Stimulated activated CD8-positive, alpha-beta memory T cell treated with anti-CD3 and anti-CD28 coated beads, Interleukin-4, amount 100 ng/mL, for 24 hours (primary cell): Measurements from ENCODE around the gene PHLPP2.

Experiments used
- DNase-seq: peaks from one replicate; pipeline ENCODE4 v3.0.0-alpha.2; 2020; ENCODE audit warnings: low read depth

Gene PHLPP2, protein sequence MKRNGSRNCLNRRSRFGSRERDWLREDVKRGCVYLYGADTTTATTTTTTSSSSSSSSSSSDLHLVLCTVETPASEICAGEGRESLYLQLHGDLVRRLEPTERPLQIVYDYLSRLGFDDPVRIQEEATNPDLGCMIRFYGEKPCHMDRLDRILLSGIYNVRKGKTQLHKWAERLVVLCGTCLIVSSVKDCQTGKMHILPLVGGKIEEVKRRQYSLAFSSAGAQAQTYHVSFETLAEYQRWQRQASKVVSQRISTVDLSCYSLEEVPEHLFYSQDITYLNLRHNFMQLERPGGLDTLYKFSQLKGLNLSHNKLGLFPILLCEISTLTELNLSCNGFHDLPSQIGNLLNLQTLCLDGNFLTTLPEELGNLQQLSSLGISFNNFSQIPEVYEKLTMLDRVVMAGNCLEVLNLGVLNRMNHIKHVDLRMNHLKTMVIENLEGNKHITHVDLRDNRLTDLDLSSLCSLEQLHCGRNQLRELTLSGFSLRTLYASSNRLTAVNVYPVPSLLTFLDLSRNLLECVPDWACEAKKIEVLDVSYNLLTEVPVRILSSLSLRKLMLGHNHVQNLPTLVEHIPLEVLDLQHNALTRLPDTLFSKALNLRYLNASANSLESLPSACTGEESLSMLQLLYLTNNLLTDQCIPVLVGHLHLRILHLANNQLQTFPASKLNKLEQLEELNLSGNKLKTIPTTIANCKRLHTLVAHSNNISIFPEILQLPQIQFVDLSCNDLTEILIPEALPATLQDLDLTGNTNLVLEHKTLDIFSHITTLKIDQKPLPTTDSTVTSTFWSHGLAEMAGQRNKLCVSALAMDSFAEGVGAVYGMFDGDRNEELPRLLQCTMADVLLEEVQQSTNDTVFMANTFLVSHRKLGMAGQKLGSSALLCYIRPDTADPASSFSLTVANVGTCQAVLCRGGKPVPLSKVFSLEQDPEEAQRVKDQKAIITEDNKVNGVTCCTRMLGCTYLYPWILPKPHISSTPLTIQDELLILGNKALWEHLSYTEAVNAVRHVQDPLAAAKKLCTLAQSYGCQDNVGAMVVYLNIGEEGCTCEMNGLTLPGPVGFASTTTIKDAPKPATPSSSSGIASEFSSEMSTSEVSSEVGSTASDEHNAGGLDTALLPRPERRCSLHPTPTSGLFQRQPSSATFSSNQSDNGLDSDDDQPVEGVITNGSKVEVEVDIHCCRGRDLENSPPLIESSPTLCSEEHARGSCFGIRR (N-terminal part only)

DNA sequence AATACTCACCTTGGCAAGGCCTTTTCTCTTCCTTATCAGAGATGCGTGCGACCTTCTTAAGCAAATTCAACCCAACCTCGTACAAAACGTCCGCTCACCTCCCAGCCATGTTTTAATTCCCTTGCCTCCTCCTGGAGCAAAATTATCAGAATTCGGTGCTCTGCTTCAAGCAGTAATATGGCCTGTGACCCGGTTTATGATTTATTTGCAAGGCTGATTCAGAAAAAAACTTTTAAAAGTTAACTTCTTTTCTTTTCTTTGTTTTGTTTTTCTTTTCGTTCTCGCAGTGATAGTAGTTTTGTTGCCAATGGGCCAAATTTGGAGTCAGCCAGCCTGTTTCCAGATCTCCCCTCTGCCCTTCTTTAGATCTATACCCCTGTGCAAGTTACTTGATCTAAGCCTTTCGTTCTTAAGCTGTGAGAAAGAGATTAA, at the start of gene PHLPP2:
Gene PHLPP2, minus strand, starts transcription at position 382 of the 432 bp plus-strand sequence. CDS start 9,906 bp downstream, outside the sequence.
- no peak for DNase-seq

DNA sequence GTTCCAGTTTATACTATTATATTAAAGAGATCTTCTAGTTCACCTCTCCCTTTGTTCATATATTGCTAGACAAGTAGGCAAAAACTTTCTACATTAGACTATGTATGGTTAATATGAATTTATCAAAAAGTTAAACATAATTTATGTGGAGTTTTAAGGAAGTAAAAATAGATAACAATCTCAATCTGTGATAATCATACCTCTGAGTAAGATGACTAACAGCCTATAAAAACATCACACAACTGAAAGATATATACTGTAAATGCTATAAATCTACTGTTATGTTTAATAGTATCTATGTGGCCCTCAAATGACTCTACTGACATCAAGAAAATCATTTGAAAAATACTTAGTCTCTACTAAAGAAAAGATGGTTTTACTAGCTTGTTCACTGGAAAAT, 47.1 kb upstream of the PHLPP2 start:
- no peak for DNase-seq

DNA sequence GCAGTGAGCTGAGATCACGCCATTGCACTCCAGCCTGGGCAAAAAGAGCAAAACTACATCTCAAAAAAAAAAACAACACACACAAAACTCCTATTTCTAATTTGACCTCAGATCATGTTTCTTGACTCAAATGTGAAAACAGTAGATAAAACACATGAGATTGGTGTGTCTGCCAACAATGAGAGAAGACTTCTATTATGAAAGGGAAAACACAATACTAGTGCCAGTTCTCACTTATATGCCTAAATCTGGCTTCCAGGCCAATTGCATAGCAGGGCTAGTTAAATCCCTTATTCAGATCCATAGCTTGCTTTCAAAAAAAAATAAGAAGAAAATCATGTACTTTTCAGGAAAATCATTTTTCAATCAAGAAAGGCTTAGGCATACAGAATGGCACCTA, 44.7 kb upstream of the PHLPP2 start:
- no peak for DNase-seq

DNA sequence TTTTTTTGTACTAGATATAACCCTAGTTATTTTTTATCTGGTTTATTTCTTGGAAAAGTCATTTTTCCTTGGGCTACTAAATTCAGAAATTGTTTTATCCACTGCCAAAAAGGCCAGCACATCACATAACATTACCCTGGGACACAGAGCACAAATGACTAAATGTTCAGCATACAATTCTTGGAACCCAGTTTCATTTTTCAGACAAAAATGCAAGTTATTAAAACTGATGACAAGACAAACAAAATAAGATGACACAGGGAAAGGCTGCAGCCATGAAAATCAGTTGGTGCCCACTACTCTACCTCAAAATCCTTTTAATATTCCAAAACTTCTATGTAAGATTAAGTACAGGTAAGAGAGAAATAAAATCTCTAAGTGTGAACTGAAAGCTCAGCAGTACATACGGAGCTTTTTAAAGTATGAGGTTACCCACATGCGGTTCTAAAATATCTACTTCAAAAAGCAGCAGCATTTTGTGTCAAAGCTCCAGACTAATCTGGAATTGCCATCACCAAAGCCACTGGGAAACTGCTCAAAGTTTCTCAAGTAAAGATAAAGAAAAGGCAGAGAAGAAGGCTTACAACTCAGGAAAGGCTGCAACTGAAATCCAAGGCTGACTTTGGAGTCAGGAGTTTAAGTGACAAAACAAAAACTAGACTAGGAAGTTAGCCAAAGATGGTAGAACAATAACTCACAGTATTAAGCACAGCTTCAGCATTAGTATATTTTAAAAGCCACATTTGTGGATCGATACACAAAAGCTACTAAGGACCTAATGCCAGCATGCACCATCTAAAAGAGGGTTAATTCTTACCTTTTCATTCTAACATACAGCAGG, 42.8 kb upstream of the PHLPP2 start:
- DNase-seq, result no peak

DNA sequence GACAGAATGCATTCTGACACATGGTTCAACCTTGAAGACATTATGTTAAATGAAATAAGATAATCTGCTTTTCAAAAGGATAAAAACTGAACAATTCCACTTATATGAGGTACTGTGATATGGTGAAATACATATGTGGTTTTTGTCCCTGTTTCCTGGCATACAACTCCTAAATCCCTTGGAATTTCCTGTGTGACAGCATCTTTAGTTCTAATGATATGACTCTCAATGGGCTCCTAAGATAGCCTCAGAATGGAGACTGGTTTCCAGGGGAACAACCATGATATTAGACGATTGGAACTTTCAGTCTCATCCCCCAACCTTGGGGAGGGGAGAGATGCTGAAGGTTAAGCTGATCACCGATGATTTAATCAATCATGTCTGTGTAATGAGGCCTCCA, 37.7 kb upstream of the PHLPP2 start:
- no peak for DNase-seq

DNA sequence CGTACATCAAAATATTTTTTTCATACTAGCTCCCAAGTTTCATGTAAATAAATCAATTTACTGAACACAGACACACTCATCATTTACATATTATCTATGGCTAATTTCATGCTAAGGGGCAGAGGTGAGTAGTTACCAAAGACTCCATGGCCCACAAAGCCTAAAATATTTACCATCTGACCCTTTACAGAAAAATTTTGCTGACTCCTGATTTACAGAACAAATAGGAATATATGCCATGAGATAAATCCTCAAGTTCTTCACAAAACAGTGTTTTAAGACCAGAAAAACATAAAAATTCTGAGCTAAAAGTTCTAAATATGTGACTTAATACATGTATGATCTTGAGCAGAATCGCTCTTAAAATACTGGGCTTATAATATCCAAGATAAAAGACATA, 36.6 kb upstream of the PHLPP2 start:
- no peak for DNase-seq

DNA sequence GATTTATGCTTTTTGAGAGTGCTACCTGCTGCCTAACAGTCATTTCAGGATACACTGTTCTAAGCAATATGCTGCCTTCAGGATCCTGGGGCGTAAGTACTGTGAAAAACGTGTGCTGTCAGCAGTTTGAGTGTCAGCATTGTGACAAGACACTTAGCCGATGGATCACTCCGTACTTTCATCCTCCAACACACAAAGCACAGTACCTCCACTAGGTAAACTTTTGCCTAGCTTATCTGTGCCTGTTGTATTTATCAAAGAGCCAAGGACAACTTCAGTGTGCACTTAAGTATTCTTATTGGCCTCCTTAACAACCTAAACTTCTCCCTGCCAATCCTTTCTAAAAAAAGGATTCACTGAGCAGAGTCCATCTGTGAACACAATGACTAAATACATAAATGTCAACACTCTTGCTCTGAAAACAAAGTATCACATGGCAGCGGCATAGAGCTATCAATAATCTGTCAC, 33.8 kb upstream of the PHLPP2 start:
- no peak for DNase-seq

DNA sequence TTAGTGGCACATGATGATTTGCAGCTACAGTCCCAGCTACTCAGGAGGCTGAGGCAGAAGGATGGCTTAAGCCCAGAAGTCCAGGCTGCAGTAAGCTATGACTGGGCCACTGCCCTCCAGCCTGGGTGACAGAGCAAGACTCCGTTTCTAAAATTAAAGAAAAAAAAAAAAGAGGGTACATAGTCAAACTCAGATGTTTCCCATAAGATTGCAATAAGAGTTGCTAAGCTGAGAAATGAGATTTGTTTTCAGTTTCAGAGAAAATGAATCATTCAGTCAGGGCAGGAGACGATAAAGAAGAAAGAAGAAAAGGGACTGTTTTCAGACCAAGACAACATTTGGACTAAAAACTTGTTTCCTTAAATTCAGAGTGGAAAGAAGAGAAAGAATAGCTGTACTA, 30.2 kb upstream of the PHLPP2 start:
- no peak for DNase-seq

DNA sequence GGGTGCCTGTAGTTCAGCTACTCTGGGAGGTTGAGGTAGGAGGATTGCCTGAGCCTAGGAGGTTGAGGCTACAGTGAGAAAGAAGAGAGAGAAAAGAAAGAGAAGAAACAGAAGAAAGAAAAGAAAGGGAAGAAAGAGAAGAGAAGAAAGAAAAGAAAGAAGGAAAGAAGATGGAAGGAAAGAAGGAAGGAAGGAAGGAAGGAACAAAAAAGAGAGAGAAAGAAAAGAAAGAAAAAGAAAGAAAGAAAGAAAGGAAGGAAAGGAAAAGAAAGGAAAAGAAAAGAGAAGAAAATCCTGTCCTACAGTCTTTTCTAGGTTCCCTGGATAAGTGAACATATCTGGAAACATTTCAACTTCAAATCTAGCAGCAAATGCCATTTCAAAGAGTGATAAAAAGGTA, 29.6 kb upstream of the PHLPP2 start:
- DNase-seq, result no peak

DNA sequence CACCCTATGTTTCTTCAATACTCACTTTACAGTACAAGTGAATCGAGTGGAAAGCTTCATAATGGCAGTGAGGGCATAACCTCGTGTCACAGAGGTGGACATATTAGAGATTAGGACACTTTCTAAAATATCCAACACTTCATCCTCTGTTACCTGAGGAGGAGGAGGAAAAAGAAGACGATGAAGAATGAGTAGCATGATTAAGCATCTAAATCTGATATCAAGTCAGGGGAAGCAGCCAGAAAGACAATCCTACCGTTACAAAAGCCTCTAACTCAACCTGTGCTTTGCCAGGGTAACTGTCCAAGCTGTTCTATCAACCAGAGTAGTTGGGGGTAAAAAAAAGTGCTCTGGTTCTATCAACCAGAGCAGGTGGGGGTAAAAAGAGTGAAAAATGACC, 23.7 kb upstream of the PHLPP2 start:
- no peak for DNase-seq

DNA sequence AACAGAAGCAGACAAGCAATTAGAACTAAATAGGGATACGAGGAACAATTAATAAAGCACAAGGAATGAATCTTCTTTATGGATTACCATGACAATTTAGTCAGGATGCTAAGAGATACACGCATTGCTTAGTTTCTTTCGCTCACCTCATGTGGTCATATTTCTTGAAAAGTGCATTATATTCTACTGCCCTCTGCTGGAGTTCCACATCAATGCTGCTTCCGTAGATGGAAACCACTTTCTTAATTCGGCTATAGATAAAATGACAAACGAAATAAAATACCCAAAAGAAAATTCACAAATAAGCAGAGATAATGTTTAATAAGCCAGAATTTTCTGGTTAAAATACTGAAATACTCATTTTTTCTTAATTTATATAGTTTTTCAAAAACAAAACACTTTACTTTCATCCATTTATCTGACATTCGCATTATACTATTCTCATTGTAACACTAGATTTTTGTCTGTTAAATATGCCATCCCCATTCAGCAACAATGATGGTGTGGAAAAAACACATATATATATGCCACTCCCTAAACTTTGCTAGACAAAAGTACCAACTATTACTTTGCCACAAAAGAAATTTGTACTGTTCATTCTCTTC, 22.0 kb upstream of the PHLPP2 start:
- no peak for DNase-seq

DNA sequence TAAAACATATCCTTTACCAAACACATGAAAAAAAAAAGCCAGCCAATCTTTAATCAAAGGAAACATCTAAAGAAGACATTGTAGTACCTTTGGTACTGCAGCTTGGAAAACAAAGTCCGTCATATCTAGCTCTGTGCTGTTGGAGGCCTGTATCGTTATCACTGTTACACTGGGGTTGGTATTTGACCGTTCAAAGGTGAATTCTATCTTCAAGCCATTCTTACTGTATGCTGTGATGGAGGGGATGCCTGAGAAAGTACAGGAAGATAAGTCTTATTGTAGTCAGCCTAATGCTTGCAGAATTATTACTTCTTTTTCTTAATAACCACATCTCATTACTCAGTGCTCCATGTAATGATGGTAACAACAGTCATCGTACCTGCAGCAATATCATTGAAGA, 14.4 kb upstream of the PHLPP2 start:
- DNase-seq, result no peak

DNA sequence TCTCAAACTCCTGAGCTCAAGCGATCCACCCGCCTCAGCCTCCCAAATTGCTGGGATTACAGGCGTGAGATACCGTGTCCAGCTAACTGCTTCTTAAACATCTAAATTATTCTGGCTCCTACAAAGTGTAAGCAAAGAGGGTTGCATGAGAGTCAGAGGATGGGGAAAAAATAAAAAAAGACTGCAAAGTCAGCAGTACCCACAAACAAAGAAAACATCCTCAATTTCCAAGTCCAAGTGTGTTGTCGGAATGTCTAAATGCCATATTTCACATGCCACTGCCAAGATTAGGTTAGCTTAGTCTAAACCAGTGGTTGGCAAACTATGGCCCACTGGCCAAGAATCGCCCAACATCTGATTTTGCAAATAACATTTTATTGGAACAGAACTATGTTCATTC, 13.0 kb upstream of the PHLPP2 start:
- no peak for DNase-seq

DNA sequence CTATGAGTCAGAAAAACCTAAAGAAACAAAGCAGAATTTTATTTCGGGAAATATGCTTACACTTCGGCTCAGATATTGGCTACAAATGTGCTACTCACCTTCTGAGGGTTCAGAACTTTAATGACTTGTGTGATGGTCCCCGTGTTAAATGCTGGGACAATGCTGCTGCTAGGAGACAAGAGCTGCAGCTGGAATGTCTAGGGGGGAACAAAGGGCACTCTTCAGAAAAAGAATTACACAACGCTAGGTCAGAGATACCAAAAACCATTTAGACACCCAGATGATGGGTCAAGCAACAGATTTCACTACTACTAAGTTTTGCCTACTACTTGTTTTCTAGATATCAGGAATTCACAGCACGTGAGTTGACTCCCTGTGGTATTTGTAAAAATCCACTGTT, 10.0 kb upstream of the PHLPP2 start:
- no peak for DNase-seq

DNA sequence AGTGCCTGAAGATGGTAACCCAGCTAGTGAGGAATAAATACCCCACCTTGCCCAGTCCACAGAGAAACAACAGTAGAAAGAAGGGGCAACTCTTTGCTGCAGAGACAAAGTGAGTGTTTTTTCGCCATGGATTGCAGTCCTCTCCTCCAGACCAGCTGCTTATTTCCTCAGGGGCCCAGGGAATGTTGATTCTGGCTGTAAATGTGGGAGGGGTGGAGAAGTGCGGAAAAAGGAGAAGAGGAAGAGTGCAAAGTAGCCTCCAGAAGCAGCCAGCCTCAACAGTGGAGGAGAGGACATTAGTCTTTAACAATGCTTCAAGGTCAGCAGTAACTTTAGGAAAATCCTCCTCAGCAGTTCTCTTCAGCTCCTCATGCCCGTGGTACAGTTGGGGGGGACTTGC, 8.1 kb upstream of the PHLPP2 start:
- no peak for DNase-seq

DNA sequence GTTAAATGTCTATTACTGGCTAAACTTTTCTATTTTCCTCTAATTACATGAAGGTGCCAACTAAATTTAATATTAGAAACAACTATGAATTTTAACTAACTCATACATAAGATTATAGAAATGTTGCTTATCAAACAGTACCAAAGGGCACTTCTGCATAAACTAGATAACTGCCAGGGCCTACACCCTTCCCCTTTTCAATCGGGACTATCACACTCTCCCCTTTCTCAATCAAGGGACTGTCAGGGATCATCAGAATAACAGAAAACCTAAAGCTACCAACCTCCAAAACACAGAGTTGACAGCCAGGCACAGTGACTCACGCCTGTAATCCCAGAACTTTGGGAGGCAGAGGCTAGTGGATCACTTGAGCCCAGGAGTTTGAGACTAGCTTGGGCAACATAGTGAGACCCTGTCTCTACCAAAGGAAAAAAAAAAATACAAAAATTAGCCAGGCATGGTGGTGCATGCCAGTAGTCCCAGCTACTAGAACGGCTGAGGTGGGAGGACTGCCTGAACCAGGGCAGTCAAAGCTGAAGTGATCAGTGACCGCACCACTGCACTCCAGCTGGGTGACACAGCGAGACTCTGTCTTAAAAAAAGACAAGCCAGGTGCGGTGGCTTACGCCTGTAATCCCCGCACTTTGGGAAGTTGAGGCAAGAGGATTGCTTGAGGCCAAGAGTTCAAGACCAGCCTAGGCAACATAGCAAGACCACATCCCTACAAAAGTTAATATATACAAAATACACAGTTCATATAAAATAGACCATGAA, 3.2 kb upstream of the PHLPP2 start:
- DNase-seq, result no peak

DNA sequence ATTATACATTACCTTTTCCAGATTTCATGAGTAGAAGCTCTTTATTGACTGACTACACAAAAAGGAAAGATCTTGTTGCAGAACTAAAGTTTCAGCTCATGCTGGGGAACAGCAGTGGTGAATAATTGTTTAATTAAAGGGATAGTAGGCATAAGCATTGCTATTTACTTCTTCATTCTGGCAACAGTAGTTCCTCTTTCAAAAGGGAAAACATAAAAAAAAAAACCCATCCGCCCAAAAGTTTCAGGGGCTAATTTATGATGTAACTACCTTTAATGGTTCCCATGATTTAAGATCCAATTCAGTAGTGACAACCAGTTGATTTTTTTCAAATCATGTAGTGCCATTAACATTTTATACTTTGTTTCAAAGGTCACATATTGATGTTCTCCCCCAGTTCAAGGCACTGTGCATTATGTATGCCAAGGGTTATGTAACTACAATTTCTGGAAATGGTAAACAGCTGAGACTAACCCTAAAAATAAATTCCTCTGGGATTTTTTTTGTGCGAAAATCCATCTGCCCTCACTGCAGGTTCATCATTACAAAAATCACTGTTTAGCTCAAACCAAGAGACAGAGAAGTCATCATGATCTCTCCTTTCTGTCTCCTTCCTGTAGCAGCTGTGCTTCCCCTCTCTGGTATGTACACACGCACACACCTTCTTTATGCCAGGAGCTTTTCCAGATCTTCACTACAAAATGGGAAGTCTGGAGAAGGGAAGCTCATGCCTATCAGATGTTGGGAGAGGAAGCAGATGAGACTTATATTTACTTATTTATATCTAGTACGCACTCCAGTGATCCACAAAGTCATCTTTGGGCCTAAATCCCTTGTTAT, 2.2 kb upstream of the PHLPP2 start:
- DNase-seq, result no peak

DNA sequence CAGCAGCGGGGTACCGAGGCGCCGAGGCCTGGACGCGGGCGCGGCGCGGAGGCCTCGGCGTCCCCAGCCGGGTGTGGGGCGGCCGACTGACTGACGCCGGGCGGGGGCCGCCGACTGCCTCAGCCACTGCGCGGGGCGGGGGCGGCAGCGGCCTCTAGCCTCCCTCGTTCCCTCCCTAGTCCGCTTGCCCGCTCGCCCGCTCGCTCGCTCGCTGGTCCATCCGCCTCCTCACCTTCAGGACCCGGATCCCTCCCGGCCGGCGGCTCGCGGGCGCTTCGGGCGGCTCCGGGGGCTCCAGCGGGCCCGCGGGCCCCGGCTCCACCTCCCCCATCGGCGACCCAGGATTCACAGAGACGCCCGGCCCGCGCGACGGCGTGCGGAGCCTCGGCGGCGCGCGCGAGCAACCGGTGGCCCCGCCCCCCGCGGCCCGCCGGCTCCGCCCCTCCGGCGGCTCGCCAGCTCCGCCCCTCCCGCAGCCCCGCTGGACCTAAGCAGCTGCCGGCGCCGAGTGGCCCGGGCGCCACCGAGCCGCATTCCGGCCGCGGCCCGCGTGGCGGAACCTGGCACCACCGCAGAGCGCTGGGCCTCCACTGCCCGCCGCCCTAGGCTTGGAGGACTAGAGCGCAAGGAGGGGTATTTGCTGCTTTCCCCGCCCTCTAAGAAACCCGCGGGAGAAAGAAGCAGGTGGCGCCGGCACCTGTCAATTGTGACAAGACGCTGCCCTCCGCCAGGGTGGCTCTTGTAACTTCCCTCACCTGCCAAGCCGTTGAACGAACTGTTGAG, 773 bp downstream of the PHLPP2 start:
- peak; percentile 69 for DNase-seq
